Choroid plexus epithelial cell (primary cell): ENCODE results near the gene ITPR3.

Source experiments
- DNase-seq: peaks from one replicate; pipeline ENCODE4 v3.0.0-alpha.2; 2010; ENCODE audit warnings: low read depth
- H3K4me3 ChIP-seq: 2 replicates; pipeline ENCODE4 v1.5.1; 2011; ENCODE audit warnings: low read depth, mild to moderate bottlenecking, control low read depth, low read length, moderate library complexity
- TF ChIP-seq, protein P1 (sequence below): conservative IDR thresholded peaks from 2 replicates; pipeline ENCODE4 v1.5.1; 2011; ENCODE audit warnings: low read depth, mild to moderate bottlenecking, control low read depth, inconsistent platforms, low read length, moderate library complexity

Gene ITPR3

DNA sequence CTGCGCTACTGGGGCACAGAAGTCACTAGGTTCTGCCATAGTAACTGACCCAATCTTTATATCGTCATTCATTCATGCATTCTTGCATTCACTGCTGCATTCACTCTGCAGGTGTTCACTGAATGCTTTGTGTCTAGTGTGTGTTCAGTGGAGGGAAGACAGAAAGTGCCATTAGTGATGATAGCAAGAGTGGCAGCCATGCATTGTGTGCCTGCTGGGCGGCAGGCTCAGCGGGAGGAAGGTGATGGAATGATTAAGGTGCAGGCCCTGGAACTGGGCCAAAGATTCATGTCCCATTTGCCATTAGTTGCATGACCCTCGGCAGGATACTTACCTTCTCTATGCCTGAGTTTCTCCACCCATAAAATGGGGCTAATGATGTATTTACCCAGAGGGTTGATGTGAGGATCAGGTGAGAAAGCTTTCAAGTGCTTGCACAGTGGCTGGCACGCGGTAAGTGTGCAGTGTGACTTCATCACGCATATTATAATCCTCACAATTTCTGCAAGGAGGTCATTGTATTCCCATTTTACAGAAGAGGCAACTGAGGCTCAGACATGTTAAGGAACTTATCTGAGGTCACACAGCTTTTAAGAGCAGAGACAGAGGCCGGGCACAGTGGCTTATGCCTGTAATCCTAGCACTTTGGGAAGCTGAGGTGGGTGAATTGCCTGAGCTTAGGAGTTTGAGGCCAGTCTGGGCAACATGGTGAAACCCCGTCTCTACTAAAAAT, 40.1 kb downstream of the ITPR3 start:
- TF ChIP-seq, protein P1, sequence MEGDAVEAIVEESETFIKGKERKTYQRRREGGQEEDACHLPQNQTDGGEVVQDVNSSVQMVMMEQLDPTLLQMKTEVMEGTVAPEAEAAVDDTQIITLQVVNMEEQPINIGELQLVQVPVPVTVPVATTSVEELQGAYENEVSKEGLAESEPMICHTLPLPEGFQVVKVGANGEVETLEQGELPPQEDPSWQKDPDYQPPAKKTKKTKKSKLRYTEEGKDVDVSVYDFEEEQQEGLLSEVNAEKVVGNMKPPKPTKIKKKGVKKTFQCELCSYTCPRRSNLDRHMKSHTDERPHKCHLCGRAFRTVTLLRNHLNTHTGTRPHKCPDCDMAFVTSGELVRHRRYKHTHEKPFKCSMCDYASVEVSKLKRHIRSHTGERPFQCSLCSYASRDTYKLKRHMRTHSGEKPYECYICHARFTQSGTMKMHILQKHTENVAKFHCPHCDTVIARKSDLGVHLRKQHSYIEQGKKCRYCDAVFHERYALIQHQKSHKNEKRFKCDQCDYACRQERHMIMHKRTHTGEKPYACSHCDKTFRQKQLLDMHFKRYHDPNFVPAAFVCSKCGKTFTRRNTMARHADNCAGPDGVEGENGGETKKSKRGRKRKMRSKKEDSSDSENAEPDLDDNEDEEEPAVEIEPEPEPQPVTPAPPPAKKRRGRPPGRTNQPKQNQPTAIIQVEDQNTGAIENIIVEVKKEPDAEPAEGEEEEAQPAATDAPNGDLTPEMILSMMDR: no peak
- H3K4me3 ChIP-seq: no peak overlapping the region
- no peak for DNase-seq

DNA sequence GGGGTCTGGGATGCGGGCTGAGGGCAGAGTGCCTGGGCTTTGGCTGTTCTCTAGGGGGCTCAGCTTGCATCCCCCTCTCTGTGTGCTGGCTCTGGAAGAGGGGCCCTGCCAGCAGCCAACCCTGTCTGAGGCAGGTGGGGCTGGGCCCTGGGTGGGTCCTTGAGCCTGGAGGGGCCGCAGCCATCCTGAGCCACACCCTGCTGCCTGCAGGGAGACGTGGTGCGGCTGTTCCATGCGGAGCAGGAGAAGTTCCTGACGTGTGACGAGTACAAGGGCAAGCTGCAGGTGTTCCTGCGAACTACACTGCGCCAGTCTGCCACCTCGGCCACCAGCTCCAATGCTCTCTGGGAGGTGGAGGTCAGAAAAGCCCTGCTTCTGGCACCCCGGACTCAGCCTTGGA, 41.2 kb downstream of the ITPR3 start:
- H3K4me3 ChIP-seq: no peak overlapping the region
- DNase-seq: no peak
- TF ChIP-seq, protein P1: no peak

DNA sequence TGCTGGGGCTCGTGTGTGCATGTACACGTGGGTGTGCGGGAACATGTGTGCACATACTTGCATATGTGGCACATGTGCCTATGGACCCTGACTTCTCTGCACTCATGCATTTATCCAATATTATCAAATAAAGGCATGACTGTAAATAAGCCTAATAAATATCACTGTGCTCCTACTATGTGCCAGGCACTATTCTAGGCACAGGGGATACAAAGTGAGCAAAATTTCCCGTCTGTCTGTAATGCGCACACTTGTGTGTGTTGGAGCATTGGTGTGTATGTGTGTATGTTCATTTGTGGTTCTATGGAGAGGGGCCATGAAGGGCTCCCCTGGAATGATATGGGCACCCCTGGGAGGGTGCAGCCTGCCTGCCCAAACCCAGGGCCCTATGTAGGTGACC, 41.9 kb downstream of the ITPR3 start:
- H3K4me3 ChIP-seq: no peak overlapping the region
- TF ChIP-seq, protein P1: no peak
- no peak for DNase-seq

DNA sequence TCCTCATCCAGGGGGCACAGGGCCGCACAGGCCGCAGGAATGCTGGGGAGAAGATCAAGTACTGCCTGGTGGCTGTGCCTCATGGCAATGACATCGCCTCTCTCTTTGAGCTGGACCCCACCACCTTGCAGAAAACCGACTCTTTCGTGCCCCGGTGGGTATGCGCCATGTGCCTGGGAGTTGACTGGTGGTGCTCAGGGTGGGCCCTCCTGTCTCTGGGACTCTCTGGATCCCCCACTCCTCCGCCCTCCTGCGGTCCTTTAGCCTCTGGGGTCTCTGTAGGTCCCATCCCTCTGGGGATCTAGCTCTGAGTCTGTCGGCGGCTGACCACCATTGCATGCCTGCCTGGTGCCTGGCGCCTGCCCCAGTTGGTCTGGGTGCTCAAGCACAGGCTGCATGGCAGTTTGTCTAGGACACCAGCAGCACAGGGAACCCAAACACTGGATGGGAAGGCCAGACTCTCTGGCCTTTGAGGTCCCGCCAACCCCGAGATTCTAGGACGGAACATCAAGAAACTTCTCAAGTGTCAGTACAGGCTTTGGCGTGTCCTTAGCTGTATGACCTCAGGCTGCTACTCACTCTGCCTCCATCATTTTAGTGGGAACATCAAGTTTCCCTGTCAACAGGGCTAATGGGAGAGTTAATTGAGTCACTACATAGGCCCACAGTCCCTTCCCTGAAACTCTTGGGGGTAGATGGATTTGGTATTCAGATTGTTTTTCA, 42.8 kb downstream of the ITPR3 start:
- TF ChIP-seq, protein P1: no peak
- DNase-seq: no peak
- H3K4me3 ChIP-seq: no peak overlapping the region

DNA sequence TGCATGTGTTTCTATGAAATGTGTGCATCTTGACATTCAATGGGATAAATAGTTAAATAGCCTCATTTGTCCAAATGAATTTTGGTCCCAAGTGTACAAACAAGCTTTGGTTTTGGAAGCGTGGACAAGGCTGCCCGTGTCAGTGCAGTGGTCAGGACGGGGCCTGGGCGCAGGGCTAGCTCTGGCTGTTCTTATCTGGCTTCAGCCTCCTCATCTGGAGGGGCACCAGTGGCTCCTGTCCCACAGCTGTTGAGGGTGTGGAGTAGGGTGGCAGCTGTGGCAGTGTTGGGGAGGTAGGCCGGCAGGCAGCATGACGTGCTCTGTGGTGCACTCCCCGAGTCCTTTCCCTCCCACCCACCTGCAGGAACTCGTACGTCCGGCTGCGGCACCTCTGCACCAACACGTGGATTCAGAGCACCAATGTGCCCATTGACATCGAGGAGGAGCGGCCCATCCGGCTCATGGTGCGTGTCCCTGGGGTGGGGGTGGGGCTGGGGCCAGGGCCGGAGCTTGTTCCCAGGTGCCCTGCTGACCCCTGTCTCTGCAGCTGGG, 43.5 kb downstream of the ITPR3 start:
- TF ChIP-seq, protein P1: no peak
- DNase-seq: no peak
- H3K4me3 ChIP-seq: no peak overlapping the region

DNA sequence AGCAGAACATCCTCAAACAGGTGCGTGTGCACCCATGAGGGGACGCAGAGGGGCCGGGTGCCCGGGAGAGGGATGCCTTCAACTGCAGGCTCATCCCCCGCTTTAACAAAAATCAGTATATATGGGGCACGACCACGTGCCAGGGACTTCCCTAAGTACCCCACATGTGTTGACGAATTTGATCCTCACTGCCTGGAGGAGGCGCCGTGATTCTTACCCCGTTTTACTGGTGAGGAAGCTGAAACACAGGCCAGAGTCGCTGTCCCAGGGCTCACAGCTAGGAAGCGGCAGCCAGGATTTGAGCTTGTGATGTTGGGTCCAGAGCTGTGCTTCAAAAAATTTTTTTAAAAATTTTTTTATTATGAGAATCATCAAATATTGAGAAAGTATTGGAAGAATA, 44.8 kb downstream of the ITPR3 start:
- TF ChIP-seq, protein P1: no peak
- no peak overlapping the region for H3K4me3 ChIP-seq
- DNase-seq: no peak
